Keratinocyte (primary cell): ENCODE data around the gene HLA-DRB1. TPM values are rescaled to one million over a fixed set of nuclear protein-coding genes. Genes with fewer than 3 reads are reported as not detected.
A peak's percentile ranks its signal among the peaks of the same experiment; 100 is the strongest.

Experiments used
- DNase-seq: peaks from one replicate; pipeline ENCODE4 v3.0.0-alpha.2; 2011; ENCODE audit warnings: low read depth, missing footprints, low spot score
- FAIRE-seq: peaks from 2 replicates; lab custom pipeline; 2011; peaks lifted over from hg19 to GRCh38; lab: Jason Lieb, UNC
- H2AFZ ChIP-seq: 2 replicates; pipeline ENCODE4 v1.6.0; 2012; ENCODE audit warnings: low read length, control low read depth, inconsistent platforms; ENCODE audit not compliant: control insufficient read depth
- H3K27ac ChIP-seq: 2 replicates; pipeline ENCODE4 v1.5.1; 2011; ENCODE audit warnings: low read length; ENCODE audit not compliant: control insufficient read depth, insufficient read depth
- H3K27me3 ChIP-seq: 3 replicates; pipeline ENCODE4 v1.6.0; 2011; ENCODE audit warnings: low read length; ENCODE audit not compliant: control insufficient read depth, insufficient read depth; ENCODE audit errors: extremely low read depth
- H3K36me3 ChIP-seq, 2 experiments: 2 replicates in 1 of 2; 3 replicates in 1 of 2; pipeline ENCODE4 v1.5.1; 2011; ENCODE audit warnings: low read length in 2 of 2, mild to moderate bottlenecking in 1 of 2; ENCODE audit not compliant: control insufficient read depth in 2 of 2, insufficient read depth in 2 of 2; ENCODE audit errors: extremely low read depth in 1 of 2
- H3K4me1 ChIP-seq: 3 replicates; pipeline ENCODE4 v1.5.1; 2011; ENCODE audit warnings: low read length; ENCODE audit not compliant: control insufficient read depth, insufficient read depth; ENCODE audit errors: extremely low read depth
- H3K4me2 ChIP-seq: 3 replicates; pipeline ENCODE4 v1.6.0; 2011; ENCODE audit warnings: low read depth, low read length; ENCODE audit not compliant: control insufficient read depth, insufficient read depth; ENCODE audit errors: extremely low read depth
- H3K4me3 ChIP-seq, 3 experiments: fragments of 200-600 bp in 1 of 3; sonication (generic) in 1 of 3; 2 replicates in 2 of 3; 3 replicates in 1 of 3; pipeline ENCODE4 v1.5.1; 2011 to 2016; ENCODE audit warnings: low read length in 3 of 3, mild to moderate bottlenecking in 3 of 3, control low read depth in 2 of 3, inconsistent platforms in 1 of 3, low read depth in 1 of 3, mixed read lengths in 1 of 3, mixed run types in 1 of 3, moderate library complexity in 1 of 3; ENCODE audit not compliant: control insufficient read depth in 2 of 3, insufficient read depth in 2 of 3; ENCODE audit errors: extremely low read depth in 1 of 3
- H3K79me2 ChIP-seq: 2 replicates; pipeline ENCODE4 v1.6.0; 2012; ENCODE audit warnings: low read length; ENCODE audit not compliant: control insufficient read depth, insufficient read depth
- H3K9ac ChIP-seq: 3 replicates; pipeline ENCODE4 v1.6.0; 2011; ENCODE audit warnings: low read length; ENCODE audit not compliant: control insufficient read depth, insufficient read depth; ENCODE audit errors: extremely low read depth
- H3K9me1 ChIP-seq: 3 replicates; pipeline ENCODE4 v1.6.0; 2011; ENCODE audit warnings: low read length; ENCODE audit not compliant: control insufficient read depth, insufficient read depth; ENCODE audit errors: extremely low read depth
- H3K9me3 ChIP-seq: 2 replicates; pipeline ENCODE4 v1.5.1; 2012; ENCODE audit warnings: low read depth, low read length; ENCODE audit not compliant: control insufficient read depth
- H4K20me1 ChIP-seq: 3 replicates; pipeline ENCODE4 v1.6.0; 2011; ENCODE audit warnings: low read length; ENCODE audit not compliant: control insufficient read depth, insufficient read depth; ENCODE audit errors: extremely low read depth
- EZH2 ChIP-seq: IDR thresholded peaks from one replicate; pipeline ENCODE4 v1.6.1; 2012; ENCODE audit warnings: inconsistent platforms, mild to moderate bottlenecking, low read length, moderate library complexity
- dilution Hi-C: fragments of 300-500 bp; cut with MboI; formaldehyde crosslinking; loops from one replicate; pipeline ENCODE4 v1.7.0; 2020; ENCODE audit warnings: low sequenced_read_pairs; ENCODE audit not compliant: extremely low pct_ligation_motif_present
- polyA plus RNA-seq, 5 experiments: library from polyadenylated mRNA; depleted of rRNA in 3 of 5; stranded (reverse) in 3 of 5; stranded (forward) in 1 of 5; unstranded in 1 of 5; fragments of >200 nt; gene quantifications; 1 replicate in 1 of 5; 2 replicates in 3 of 5; 3 replicates in 1 of 5; pipeline versions ENCODE4 v1.2.1 to v1.2.3, GENCODE V29; 2011 to 2012; ENCODE audit warnings: missing spikeins in 2 of 5, low read depth in 1 of 5, low replicate concordance in 1 of 5
- TF ChIP-seq, protein P1 (sequence below), 3 experiments: IDR thresholded peaks in 1 of 3; conservative IDR thresholded peaks in 1 of 3; optimal IDR thresholded peaks in 1 of 3; 2 replicates in 2 of 3; 3 replicates in 1 of 3; pipeline versions ENCODE3 to v1.5.1; 2011; ENCODE audit warnings: low read length in 3 of 3, mild to moderate bottlenecking in 3 of 3, moderate library complexity in 2 of 3, control low read depth in 1 of 3, inconsistent platforms in 1 of 3; ENCODE audit not compliant: insufficient read depth in 2 of 3; ENCODE audit errors: extremely low read depth in 1 of 3

HLA-DRB1 gene
- polyA plus RNA-seq, 1 donor (not counting 4 experiments of a cell fraction or from before 2014, with no cell fraction given) = 0.12 TPM

- H3K9me1 ChIP-seq = no peaks in the 10 kb centered on the region
- no peak overlapping the region for H3K27ac ChIP-seq
- no peaks in the 10 kb centered on the region for H3K36me3 ChIP-seq
- no peak for FAIRE-seq
- H3K79me2 ChIP-seq = no peaks in the 10 kb centered on the region
- no peak overlapping the region for H3K9ac ChIP-seq
- H3K4me3 ChIP-seq = peak overlapping the region in 1 of 3 experiments; percentile 23
- H3K4me2 ChIP-seq = no peak overlapping the region
- dilution Hi-C loops = no loop called here
- no peaks in the 10 kb centered on the region for H3K4me1 ChIP-seq
- no peak overlapping the region for H2AFZ ChIP-seq
- H3K27me3 ChIP-seq = no peaks in the 10 kb centered on the region
- TF ChIP-seq, protein P1, sequence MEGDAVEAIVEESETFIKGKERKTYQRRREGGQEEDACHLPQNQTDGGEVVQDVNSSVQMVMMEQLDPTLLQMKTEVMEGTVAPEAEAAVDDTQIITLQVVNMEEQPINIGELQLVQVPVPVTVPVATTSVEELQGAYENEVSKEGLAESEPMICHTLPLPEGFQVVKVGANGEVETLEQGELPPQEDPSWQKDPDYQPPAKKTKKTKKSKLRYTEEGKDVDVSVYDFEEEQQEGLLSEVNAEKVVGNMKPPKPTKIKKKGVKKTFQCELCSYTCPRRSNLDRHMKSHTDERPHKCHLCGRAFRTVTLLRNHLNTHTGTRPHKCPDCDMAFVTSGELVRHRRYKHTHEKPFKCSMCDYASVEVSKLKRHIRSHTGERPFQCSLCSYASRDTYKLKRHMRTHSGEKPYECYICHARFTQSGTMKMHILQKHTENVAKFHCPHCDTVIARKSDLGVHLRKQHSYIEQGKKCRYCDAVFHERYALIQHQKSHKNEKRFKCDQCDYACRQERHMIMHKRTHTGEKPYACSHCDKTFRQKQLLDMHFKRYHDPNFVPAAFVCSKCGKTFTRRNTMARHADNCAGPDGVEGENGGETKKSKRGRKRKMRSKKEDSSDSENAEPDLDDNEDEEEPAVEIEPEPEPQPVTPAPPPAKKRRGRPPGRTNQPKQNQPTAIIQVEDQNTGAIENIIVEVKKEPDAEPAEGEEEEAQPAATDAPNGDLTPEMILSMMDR (optimal IDR thresholded peaks at IDR 0.05 in 1 of 3, IDR thresholded peaks at IDR 0.05 in 1 of 3, conservative IDR thresholded peaks at IDR 0.05 in 1 of 3; ENCODE audit: extremely low read depth in 1 of 3, insufficient read depth in 2 of 3, low read length in 3 of 3) = no peak
- TF ChIP-seq EZH2 = no peak
- no peaks in the 10 kb centered on the region for H4K20me1 ChIP-seq
- DNase-seq = no peak
- H3K9me3 ChIP-seq = no peaks in the 10 kb centered on the region
Measured at GRCh38 chr6:32583527-32583898, 6.1 kb downstream of the HLA-DRB1 start.

DNA sequence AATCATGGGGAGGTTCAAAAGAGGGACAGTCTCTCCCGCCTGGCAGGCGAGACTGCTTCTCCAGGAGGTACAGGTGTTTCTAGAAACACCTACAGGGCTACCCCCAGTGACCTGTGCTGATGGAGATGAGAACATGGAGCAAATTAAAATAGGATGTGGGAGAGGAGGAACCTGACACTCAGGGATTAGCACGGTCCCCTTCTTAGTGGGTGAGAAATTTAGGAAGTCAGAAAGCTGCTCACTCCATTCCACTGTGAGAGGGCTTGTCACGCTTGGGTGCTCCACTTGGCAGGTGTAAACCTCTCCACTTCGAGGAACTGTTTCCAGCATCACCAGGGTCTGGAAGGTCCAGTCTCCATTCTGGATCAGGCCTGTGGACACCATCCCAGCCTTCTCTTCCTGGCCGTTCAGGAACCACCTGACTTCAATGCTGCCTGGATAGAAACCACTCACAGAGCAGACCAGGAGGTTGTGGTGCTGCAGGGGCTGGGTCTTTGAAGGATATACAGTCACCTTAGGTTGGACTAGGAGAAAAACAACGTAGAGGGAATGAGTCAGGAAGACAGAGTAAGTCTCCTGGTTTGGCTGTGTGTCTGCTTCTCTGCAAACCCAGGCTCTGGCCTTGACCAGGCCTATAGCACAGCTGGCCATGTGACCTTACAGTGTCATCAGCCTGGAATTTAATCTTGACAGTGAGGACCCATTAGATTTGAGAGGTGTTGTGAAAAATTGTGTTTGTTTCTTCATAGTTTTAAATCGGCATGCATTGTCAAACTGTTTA is 8.1 kb downstream of the HLA-DRB1 start:
- H3K4me2 ChIP-seq = no peak overlapping the region
- H4K20me1 ChIP-seq = no peaks in the 10 kb centered on the region
- H2AFZ ChIP-seq = no peak overlapping the region
- dilution Hi-C loops = no loop called here
- H3K27ac ChIP-seq = no peak overlapping the region
- H3K79me2 ChIP-seq = no peaks in the 10 kb centered on the region
- DNase-seq = no peak
- no peak overlapping the region for H3K4me3 ChIP-seq
- H3K4me1 ChIP-seq = no peaks in the 10 kb centered on the region
- FAIRE-seq = no peak
- TF ChIP-seq, protein P1 (optimal IDR thresholded peaks at IDR 0.05 in 1 of 3, IDR thresholded peaks at IDR 0.05 in 1 of 3, conservative IDR thresholded peaks at IDR 0.05 in 1 of 3; ENCODE audit: extremely low read depth in 1 of 3, insufficient read depth in 2 of 3, low read length in 3 of 3) = no peak
- no peak for TF ChIP-seq EZH2
- no peaks in the 10 kb centered on the region for H3K9me1 ChIP-seq
- H3K27me3 ChIP-seq = no peaks in the 10 kb centered on the region
- no peaks in the 10 kb centered on the region for H3K36me3 ChIP-seq
- no peak overlapping the region for H3K9ac ChIP-seq
- H3K9me3 ChIP-seq = no peaks in the 10 kb centered on the region
